HCT116 (cell line): ENCODE data around the gene TMEM54. TPM values are rescaled to one million over a fixed set of nuclear protein-coding genes. Genes with fewer than 3 reads are reported as not detected.

Experiments used
- ATAC-seq: fragments of 200-7000 bp; cut with Tn5 transposase; 2 replicates; pipeline ENCODE4 v1.9.1; 2020; ENCODE audit warnings: mild to moderate bottlenecking, moderate library complexity
- BruUV-seq: library from RNA; stranded (reverse); fragments of 400-500 nt; replicated peaks from 2 replicates; lab custom pipeline; 2021; lab: Mats Ljungman, UMichigan
- CTCF ChIA-PET: fragments of 300-600 bp; sonication (Branson Sonifier 250); formaldehyde crosslinking; loops from one replicate; lab custom pipeline; 2021; ENCODE audit warnings: antibody characterized with exemption; lab: Charles Lee
- POLR2A ChIA-PET: fragments of 300-600, 350-600 bp; sonication (Branson Sonifier 250); formaldehyde crosslinking; loops from one replicate; lab custom pipeline; 2021; ENCODE audit warnings: antibody characterized with exemption; lab: Charles Lee
- RAD21 ChIA-PET, 2 experiments: fragments of 300-600 bp; sonication (Branson Sonifier 250); formaldehyde crosslinking; loops; one replicate each; lab custom pipeline; 2023; ENCODE audit warnings: low total read pairs in 2 of 2; ENCODE audit not compliant: uncharacterized antibody in 2 of 2, unreplicated experiment in 2 of 2, low non-redundant PET in 1 of 2; lab: Charles Lee
- DNase-seq: peaks from one replicate; pipeline ENCODE4 v3.0.0-alpha.2; 2010; ENCODE audit warnings: low read depth, low spot score
- H2AFZ ChIP-seq: fragments of 200-600 bp; shearing (Covaris generic), sonication (generic); 2 replicates; pipeline ENCODE4 v1.6.1; 2017; ENCODE audit warnings: low read depth, mixed run types, mixed read lengths, antibody characterized with exemption, low read length; ENCODE audit not compliant: poor library complexity, severe bottlenecking
- H3K27ac ChIP-seq: 2 replicates; pipeline ENCODE4 v1.5.1; 2012; ENCODE audit warnings: low read depth, low read length
- H3K27me3 ChIP-seq: fragments of 200-600 bp; sonication (generic); 2 replicates; pipeline ENCODE4 v1.6.1; 2016; ENCODE audit warnings: mixed run types, low read length, mixed read lengths; ENCODE audit not compliant: insufficient read depth
- H3K36me3 ChIP-seq, 2 experiments: fragments of 200-500 bp in 1 of 2; fragments of 200-600 bp in 1 of 2; sonication (Bioruptor generic) in 1 of 2; sonication (generic) in 1 of 2; 2 replicates each; pipeline versions ENCODE4 v1.5.1 to v1.6.1; 2014 to 2016; ENCODE audit warnings: low read length in 2 of 2, inconsistent platforms in 1 of 2, mixed read lengths in 1 of 2, mixed run types in 1 of 2; ENCODE audit not compliant: insufficient read depth in 2 of 2, control insufficient read depth in 1 of 2
- H3K4me1 ChIP-seq, 2 experiments: fragments of 200-600 bp in 1 of 2; sonication (generic) in 1 of 2; 2 replicates each; pipeline versions ENCODE4 v1.5.1 to v1.6.1; 2012 to 2017; ENCODE audit warnings: low read length in 2 of 2, inconsistent platforms in 1 of 2, mild to moderate bottlenecking in 1 of 2, mixed read lengths in 1 of 2, mixed run types in 1 of 2, moderate library complexity in 1 of 2; ENCODE audit not compliant: insufficient read depth in 2 of 2, control insufficient read depth in 1 of 2
- H3K4me2 ChIP-seq: fragments of 200-600 bp; sonication (generic); 2 replicates; pipeline ENCODE4 v1.6.1; 2017; ENCODE audit warnings: mixed run types, low read length, mixed read lengths
- H3K4me3 ChIP-seq, 2 experiments: fragments of 200-600 bp in 1 of 2; sonication (generic) in 1 of 2; replicated peaks in 1 of 2; 2 replicates each; pipeline ENCODE4 v1.5.1; 2011 to 2016; ENCODE audit warnings: low read length in 2 of 2, control low read depth in 1 of 2, low read depth in 1 of 2, mild to moderate bottlenecking in 1 of 2, mixed read lengths in 1 of 2, mixed run types in 1 of 2
- H3K79me2 ChIP-seq: fragments of 200-600 bp; sonication (generic); 2 replicates; pipeline ENCODE4 v1.6.1; 2017; ENCODE audit warnings: mild to moderate bottlenecking, mixed run types, low read length, moderate library complexity, mixed read lengths; ENCODE audit not compliant: insufficient read depth
- H3K9ac ChIP-seq: fragments of 200-600 bp; sonication (generic); 2 replicates; pipeline ENCODE4 v1.6.1; 2016; ENCODE audit warnings: low read length, mixed read lengths
- H3K9me2 ChIP-seq: fragments of 200-600 bp; sonication (generic), shearing (Covaris generic); 2 replicates; pipeline ENCODE4 v1.6.1; 2017; ENCODE audit warnings: mixed run types, mild to moderate bottlenecking, moderate library complexity; ENCODE audit not compliant: insufficient read depth
- H3K9me3 ChIP-seq, 2 experiments: fragments of 200-500 bp in 1 of 2; fragments of 200-600 bp in 1 of 2; sonication (Bioruptor generic) in 1 of 2; sonication (generic) in 1 of 2; 2 replicates each; pipeline ENCODE4 v1.6.1; 2014 to 2017; ENCODE audit warnings: low read length in 2 of 2, mixed read lengths in 2 of 2, inconsistent platforms in 1 of 2, low read depth in 1 of 2, mild to moderate bottlenecking in 1 of 2, mixed run types in 1 of 2, moderate library complexity in 1 of 2; ENCODE audit not compliant: control insufficient read depth in 1 of 2, insufficient read depth in 1 of 2
- H4K20me1 ChIP-seq: fragments of 200-600 bp; sonication (generic), shearing (Covaris generic); 2 replicates; pipeline ENCODE4 v1.6.1; 2017; ENCODE audit warnings: mixed run types, mild to moderate bottlenecking, moderate library complexity; ENCODE audit not compliant: insufficient read depth
- CBX3 ChIP-seq: IDR thresholded peaks from 2 replicates; pipeline ENCODE4 v1.6.1; 2012; ENCODE audit warnings: low read depth
- CEBPB ChIP-seq: IDR thresholded peaks from 2 replicates; pipeline ENCODE4 v1.6.1; 2012; ENCODE audit warnings: low read depth
- EGR1 ChIP-seq: IDR thresholded peaks from 2 replicates; pipeline ENCODE4 v1.6.1; 2012; ENCODE audit warnings: low read depth
- ELF1 ChIP-seq: IDR thresholded peaks from 2 replicates; pipeline ENCODE4 v1.6.1; 2012; ENCODE audit warnings: low read depth, borderline replicate concordance
- EZH2 ChIP-seq: fragments of 200-600 bp; sonication (generic); IDR thresholded peaks from 2 replicates; pipeline ENCODE4 v1.6.1; 2017; ENCODE audit warnings: antibody characterized with exemption, mixed run types
- EZH2phosphoT487 ChIP-seq: fragments of 200-600 bp; IDR thresholded peaks from 2 replicates; pipeline ENCODE4 v1.6.1; 2018; ENCODE audit warnings: antibody characterized with exemption, borderline replicate concordance
- FOSL1 ChIP-seq: IDR thresholded peaks from 2 replicates; pipeline ENCODE4 v1.6.1; 2012; ENCODE audit warnings: low read depth
- JUND ChIP-seq: IDR thresholded peaks from 2 replicates; pipeline ENCODE4 v1.6.1; 2012
- POLR2A ChIP-seq: IDR thresholded peaks from 2 replicates; pipeline ENCODE4 v1.7.0; 2011; ENCODE audit warnings: borderline replicate concordance; ENCODE audit not compliant: insufficient read depth, insufficient read length; ENCODE audit errors: extremely low read depth
- RAD21 ChIP-seq: IDR thresholded peaks from 2 replicates; pipeline ENCODE4 v1.6.1; 2012; ENCODE audit warnings: low read depth, mild to moderate bottlenecking
- SIN3A ChIP-seq: IDR thresholded peaks from 2 replicates; pipeline ENCODE4 v1.6.1; 2012; ENCODE audit warnings: low read depth
- SP1 ChIP-seq: IDR thresholded peaks from 2 replicates; pipeline ENCODE4 v1.6.1; 2012; ENCODE audit warnings: low read depth
- SRF ChIP-seq: IDR thresholded peaks from 2 replicates; pipeline ENCODE4 v1.6.1; 2012; ENCODE audit warnings: low read depth
- TCF7L2 ChIP-seq: IDR thresholded peaks from 2 replicates; pipeline ENCODE4 v1.7.0; 2011; ENCODE audit warnings: borderline replicate concordance, inconsistent platforms; ENCODE audit not compliant: insufficient read depth, insufficient read length; ENCODE audit errors: extremely low read depth
- YY1 ChIP-seq: IDR thresholded peaks from 2 replicates; pipeline ENCODE4 v1.6.1; 2011; ENCODE audit warnings: low read length, low read depth, moderate library complexity, mild to moderate bottlenecking; ENCODE audit not compliant: insufficient replicate concordance; ENCODE audit errors: extremely low read depth
- ZFX ChIP-seq: fragments of 450-650 bp; IDR thresholded peaks from 2 replicates; pipeline ENCODE4 v1.6.1; 2017
- intact Hi-C: fragments of 100-400 bp; cut with micrococcal nuclease; formaldehyde crosslinking; loops from 2 replicates; pipeline ENCODE4 v1.10.0; 2022
- total RNA-seq: library from RNA; stranded (reverse); gene quantifications from one replicate; pipeline ENCODE4 v1.2.1, GENCODE V29; 2021; ENCODE audit not compliant: unreplicated experiment
- TF ChIP-seq, protein P1 (sequence below), 3 experiments: fragments of 200-600 bp in 1 of 3; sonication (generic) in 1 of 3; IDR thresholded peaks in 2 of 3; conservative IDR thresholded peaks in 1 of 3; 2 replicates each; pipeline ENCODE4 v1.5.1; 2012 to 2017; ENCODE audit warnings: low read depth in 2 of 3, low read length in 2 of 3, antibody characterized with exemption in 1 of 3, borderline replicate concordance in 1 of 3, control low read depth in 1 of 3, mild to moderate bottlenecking in 1 of 3, mixed read lengths in 1 of 3, mixed run types in 1 of 3, moderate library complexity in 1 of 3; ENCODE audit not compliant: insufficient read depth in 1 of 3
- TF ChIP-seq, protein P2 (sequence below): IDR thresholded peaks from 2 replicates; pipeline ENCODE4 v1.6.1; 2012
- TF ChIP-seq, protein P3 (sequence below): IDR thresholded peaks from 2 replicates; pipeline ENCODE4 v1.6.1; 2011; ENCODE audit warnings: mild to moderate bottlenecking, low read length, moderate library complexity; ENCODE audit not compliant: insufficient replicate concordance; ENCODE audit errors: extremely low read depth
- TF ChIP-seq, protein P4 (sequence below): IDR thresholded peaks from 2 replicates; pipeline ENCODE4 v1.6.1; 2012

The TMEM54 gene
- total RNA-seq, 1 experiment from 2014 or later, result 121 TPM

DNA sequence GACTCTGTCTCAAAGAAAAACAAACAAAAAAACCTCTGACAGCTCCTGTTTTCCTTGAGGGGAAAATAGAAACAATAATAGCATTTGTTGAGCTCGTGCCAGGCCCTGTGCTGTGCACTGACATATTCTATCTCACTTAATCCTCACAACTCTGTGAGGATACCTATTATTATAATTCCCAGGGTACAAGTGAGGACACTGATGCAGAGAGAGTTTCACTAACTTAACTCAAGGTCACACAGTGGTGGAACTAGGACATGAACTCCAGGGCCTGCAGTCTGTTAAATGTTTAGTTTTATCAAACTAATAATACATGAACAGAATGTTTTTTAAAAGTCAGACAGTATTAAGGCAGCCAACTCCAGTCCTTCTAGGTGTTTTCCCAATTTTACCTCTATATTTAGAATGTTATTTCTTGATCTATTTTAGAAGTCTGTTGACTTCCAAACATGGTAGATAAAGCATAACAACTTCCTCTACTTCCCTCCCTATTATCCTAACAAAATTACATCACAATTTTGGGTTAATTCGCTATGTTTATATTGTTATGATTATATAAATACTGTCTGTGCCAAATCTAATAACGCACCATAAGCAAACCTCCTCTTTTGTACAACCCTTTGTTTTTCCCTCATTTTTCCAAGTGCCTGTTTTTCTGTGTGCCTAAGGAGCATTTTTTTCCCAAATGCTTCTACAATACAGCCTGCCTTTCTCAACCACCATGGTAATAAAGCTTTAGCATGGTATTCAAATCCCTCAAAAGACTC is 35.4 kb downstream of the TMEM54 start:
- no TSS peak for BruUV-seq
- Histone ChIP-seq H3K9ac (no peak overlapping the region), H3K27me3 (no peaks in the 10 kb centered on the region), H3K4me3 (no peak overlapping the region), H3K9me3 (no peaks in the 10 kb centered on the region), H3K4me2 (no peak overlapping the region), H4K20me1 (no peaks in the 10 kb centered on the region), H3K9me2 (no peaks in the 10 kb centered on the region), H3K36me3 (no peaks in the 10 kb centered on the region), H3K4me1 (no peaks in the 10 kb centered on the region), H3K79me2 (no peaks in the 10 kb centered on the region), H2AFZ (no peak overlapping the region), H3K27ac (no peak overlapping the region)
- ChIA-PET RAD21 (no interaction called here), CTCF (interaction anchor here (0.7 kb wide), 1 partner anchor 11 kb away, joined by 3 read pairs; no protein-coding TSS in a partner anchor), POLR2A (no interaction called here)
- DNase-seq (no peak), ATAC-seq (no peak)
- intact Hi-C loops, result no loop called here
- TF ChIP-seq FOSL1 (no peak), SIN3A (no peak), EGR1 (no peak), ELF1 (no peak), CBX3 (no peak), TCF7L2 (no peak), CEBPB (no peak), SRF (no peak), JUND (no peak), EZH2phosphoT487 (no peak), ZFX (no peak), YY1 (no peak), SP1 (no peak), POLR2A (no peak), RAD21 (no peak), EZH2 (no peak)
- TF ChIP-seq, protein P1, sequence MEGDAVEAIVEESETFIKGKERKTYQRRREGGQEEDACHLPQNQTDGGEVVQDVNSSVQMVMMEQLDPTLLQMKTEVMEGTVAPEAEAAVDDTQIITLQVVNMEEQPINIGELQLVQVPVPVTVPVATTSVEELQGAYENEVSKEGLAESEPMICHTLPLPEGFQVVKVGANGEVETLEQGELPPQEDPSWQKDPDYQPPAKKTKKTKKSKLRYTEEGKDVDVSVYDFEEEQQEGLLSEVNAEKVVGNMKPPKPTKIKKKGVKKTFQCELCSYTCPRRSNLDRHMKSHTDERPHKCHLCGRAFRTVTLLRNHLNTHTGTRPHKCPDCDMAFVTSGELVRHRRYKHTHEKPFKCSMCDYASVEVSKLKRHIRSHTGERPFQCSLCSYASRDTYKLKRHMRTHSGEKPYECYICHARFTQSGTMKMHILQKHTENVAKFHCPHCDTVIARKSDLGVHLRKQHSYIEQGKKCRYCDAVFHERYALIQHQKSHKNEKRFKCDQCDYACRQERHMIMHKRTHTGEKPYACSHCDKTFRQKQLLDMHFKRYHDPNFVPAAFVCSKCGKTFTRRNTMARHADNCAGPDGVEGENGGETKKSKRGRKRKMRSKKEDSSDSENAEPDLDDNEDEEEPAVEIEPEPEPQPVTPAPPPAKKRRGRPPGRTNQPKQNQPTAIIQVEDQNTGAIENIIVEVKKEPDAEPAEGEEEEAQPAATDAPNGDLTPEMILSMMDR (IDR thresholded peaks at IDR 0.05 in 2 of 3, conservative IDR thresholded peaks at IDR 0.05 in 1 of 3; ENCODE audit: borderline replicate concordance in 1 of 3, insufficient read depth in 1 of 3, low read depth in 2 of 3, low read length in 2 of 3), result no peak
- TF ChIP-seq, protein P2, sequence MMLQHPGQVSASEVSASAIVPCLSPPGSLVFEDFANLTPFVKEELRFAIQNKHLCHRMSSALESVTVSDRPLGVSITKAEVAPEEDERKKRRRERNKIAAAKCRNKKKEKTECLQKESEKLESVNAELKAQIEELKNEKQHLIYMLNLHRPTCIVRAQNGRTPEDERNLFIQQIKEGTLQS, result no peak
- TF ChIP-seq, protein P3, sequence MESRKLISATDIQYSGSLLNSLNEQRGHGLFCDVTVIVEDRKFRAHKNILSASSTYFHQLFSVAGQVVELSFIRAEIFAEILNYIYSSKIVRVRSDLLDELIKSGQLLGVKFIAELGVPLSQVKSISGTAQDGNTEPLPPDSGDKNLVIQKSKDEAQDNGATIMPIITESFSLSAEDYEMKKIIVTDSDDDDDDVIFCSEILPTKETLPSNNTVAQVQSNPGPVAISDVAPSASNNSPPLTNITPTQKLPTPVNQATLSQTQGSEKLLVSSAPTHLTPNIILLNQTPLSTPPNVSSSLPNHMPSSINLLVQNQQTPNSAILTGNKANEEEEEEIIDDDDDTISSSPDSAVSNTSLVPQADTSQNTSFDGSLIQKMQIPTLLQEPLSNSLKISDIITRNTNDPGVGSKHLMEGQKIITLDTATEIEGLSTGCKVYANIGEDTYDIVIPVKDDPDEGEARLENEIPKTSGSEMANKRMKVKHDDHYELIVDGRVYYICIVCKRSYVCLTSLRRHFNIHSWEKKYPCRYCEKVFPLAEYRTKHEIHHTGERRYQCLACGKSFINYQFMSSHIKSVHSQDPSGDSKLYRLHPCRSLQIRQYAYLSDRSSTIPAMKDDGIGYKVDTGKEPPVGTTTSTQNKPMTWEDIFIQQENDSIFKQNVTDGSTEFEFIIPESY, result no peak
- TF ChIP-seq, protein P4, sequence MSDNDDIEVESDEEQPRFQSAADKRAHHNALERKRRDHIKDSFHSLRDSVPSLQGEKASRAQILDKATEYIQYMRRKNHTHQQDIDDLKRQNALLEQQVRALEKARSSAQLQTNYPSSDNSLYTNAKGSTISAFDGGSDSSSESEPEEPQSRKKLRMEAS, result no peak
